GM18517 (cell line): ENCODE measurements around the gene SKA3.
"Not testable (repeated sequence)": the region's sequence is repeated elsewhere in the genome, so short reads cannot be mapped to it uniquely, and the experiment has no call there.

Experiments
- ATAC-seq: cut with Tn5 transposase; IDR thresholded peaks from one replicate; pipeline ENCODE4 v1.9.1; 2021; ENCODE audit warnings: mild to moderate bottlenecking, moderate library complexity; ENCODE audit not compliant: unreplicated experiment

SKA3 gene

GRCh38 chr13:21176215-21176981, at the start of gene SKA3, which contains the start of gene MRPL57:
Gene SKA3 (minus strand): TSS chr13:21176552. CDS start chr13:21176477, 75 bp downstream.
Gene MRPL57 (plus strand): TSS chr13:21176658. CDS start chr13:21176917, 259 bp downstream.
- ATAC-seq, result peak; percentile 85

- no peak for ATAC-seq
These were observed 48.7 kb upstream of the SKA3 start for GRCh38 chr13:21225082-21225481.

- no peak for ATAC-seq
These were observed 44.9 kb upstream of the SKA3 start for GRCh38 chr13:21221268-21221667.

- ATAC-seq, result not testable (repeated sequence)
These were observed 43.4 kb upstream of the SKA3 start for GRCh38 chr13:21219716-21220115.

GRCh38 chr13:21219036-21219381, 42.7 kb upstream of the SKA3 start:
- ATAC-seq, result no peak

- ATAC-seq, result peak; percentile 96
These were observed 42.1 kb upstream of the SKA3 start for GRCh38 chr13:21218351-21219035.

- no peak for ATAC-seq
These were observed 40.0 kb upstream of the SKA3 start for GRCh38 chr13:21216332-21216731.

- not testable (repeated sequence) for ATAC-seq
These were observed 39.1 kb upstream of the SKA3 start for GRCh38 chr13:21215419-21215818.

- no peak for ATAC-seq
These were observed 35.9 kb upstream of the SKA3 start for GRCh38 chr13:21212138-21212775.

- ATAC-seq, result no peak
These were observed 32.4 kb upstream of the SKA3 start for GRCh38 chr13:21208652-21209154.

GRCh38 chr13:21202767-21203531, 26.6 kb upstream of the SKA3 start:
- ATAC-seq, result no peak

GRCh38 chr13:21201456-21202190, 25.3 kb upstream of the SKA3 start:
- not testable (repeated sequence) for ATAC-seq

- ATAC-seq, result not testable (repeated sequence)
These were observed 22.0 kb upstream of the SKA3 start for GRCh38 chr13:21198391-21198790.

GRCh38 chr13:21197606-21198225, 21.4 kb upstream of the SKA3 start:
- not testable (repeated sequence) for ATAC-seq

- ATAC-seq, result not testable (repeated sequence)
These were observed 18.4 kb upstream of the SKA3 start for GRCh38 chr13:21194756-21195155.

GRCh38 chr13:21186410-21186809, 10.1 kb upstream of the SKA3 start:
- not testable (repeated sequence) for ATAC-seq

GRCh38 chr13:21181671-21182070, 5.3 kb upstream of the SKA3 start:
- ATAC-seq, result no peak

- ATAC-seq, result no peak
These were observed 581 bp upstream of the SKA3 start for GRCh38 chr13:21176982-21177284.

- no peak for ATAC-seq
These were observed 617 bp downstream of the SKA3 start for GRCh38 chr13:21175656-21176214.
